Loucy (cell line): ENCODE data around the gene TNP1.

Source experiments
- EZH2phosphoT487 ChIP-seq: fragments of 200-600 bp; IDR thresholded peaks from 2 replicates; pipeline ENCODE4 v1.6.1; 2018; ENCODE audit warnings: antibody characterized with exemption, mild to moderate bottlenecking, moderate library complexity, borderline replicate concordance
- TF ChIP-seq, protein P1 (sequence below): fragments of 200-600 bp; sonication (generic); conservative IDR thresholded peaks from 2 replicates; pipeline ENCODE4 v1.5.1; 2014; ENCODE audit warnings: mild to moderate bottlenecking, antibody characterized with exemption, low read length

- TF ChIP-seq, protein P1, sequence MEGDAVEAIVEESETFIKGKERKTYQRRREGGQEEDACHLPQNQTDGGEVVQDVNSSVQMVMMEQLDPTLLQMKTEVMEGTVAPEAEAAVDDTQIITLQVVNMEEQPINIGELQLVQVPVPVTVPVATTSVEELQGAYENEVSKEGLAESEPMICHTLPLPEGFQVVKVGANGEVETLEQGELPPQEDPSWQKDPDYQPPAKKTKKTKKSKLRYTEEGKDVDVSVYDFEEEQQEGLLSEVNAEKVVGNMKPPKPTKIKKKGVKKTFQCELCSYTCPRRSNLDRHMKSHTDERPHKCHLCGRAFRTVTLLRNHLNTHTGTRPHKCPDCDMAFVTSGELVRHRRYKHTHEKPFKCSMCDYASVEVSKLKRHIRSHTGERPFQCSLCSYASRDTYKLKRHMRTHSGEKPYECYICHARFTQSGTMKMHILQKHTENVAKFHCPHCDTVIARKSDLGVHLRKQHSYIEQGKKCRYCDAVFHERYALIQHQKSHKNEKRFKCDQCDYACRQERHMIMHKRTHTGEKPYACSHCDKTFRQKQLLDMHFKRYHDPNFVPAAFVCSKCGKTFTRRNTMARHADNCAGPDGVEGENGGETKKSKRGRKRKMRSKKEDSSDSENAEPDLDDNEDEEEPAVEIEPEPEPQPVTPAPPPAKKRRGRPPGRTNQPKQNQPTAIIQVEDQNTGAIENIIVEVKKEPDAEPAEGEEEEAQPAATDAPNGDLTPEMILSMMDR = no peak
- TF ChIP-seq EZH2phosphoT487 = no peak
Measured at GRCh38 chr2:216887138-216887537, 27.3 kb upstream of the TNP1 start.
